ENCODE results near the gene PCSK1.

PCSK1 gene

GRCh38 chr5:96433066-96433447 is at the start of gene PCSK1:
Gene PCSK1 (minus strand): TSS chr5:96433248. CDS start chr5:96433042, 206 bp downstream.
- DNase-seq (ENCODE audit: low read depth) = no peak

- DNase-seq (ENCODE audit: low read depth) = no peak
These were observed 48.8 kb upstream of the PCSK1 start for GRCh38 chr5:96481867-96482266.

- no peak for DNase-seq (ENCODE audit: low read depth)
These were observed 48.1 kb upstream of the PCSK1 start for GRCh38 chr5:96481009-96481786.

GRCh38 chr5:96478983-96479382 is 45.9 kb upstream of the PCSK1 start:
- DNase-seq (ENCODE audit: low read depth) = no peak

- DNase-seq (ENCODE audit: low read depth) = no peak
These were observed 43.6 kb upstream of the PCSK1 start for GRCh38 chr5:96476654-96477053.

- no peak for DNase-seq (ENCODE audit: low read depth)
These were observed 41.0 kb upstream of the PCSK1 start for GRCh38 chr5:96474073-96474472.

GRCh38 chr5:96473155-96473554 is 40.1 kb upstream of the PCSK1 start:
- DNase-seq (ENCODE audit: low read depth) = no peak

- no peak for DNase-seq (ENCODE audit: low read depth)
These were observed 37.7 kb upstream of the PCSK1 start for GRCh38 chr5:96470785-96471184.

- DNase-seq (ENCODE audit: low read depth) = no peak
These were observed 35.9 kb upstream of the PCSK1 start for GRCh38 chr5:96468956-96469355.

GRCh38 chr5:96463091-96463490 is 30.0 kb upstream of the PCSK1 start:
- DNase-seq (ENCODE audit: low read depth) = no peak

- DNase-seq (ENCODE audit: low read depth) = no peak
These were observed 26.5 kb upstream of the PCSK1 start for GRCh38 chr5:96459313-96460121.

- DNase-seq (ENCODE audit: low read depth) = no peak
These were observed 25.1 kb upstream of the PCSK1 start for GRCh38 chr5:96458176-96458575.

- DNase-seq (ENCODE audit: low read depth) = no peak
These were observed 22.7 kb upstream of the PCSK1 start for GRCh38 chr5:96455789-96456188.

GRCh38 chr5:96453394-96453793 is 20.3 kb upstream of the PCSK1 start:
- DNase-seq (ENCODE audit: low read depth) = no peak

GRCh38 chr5:96447949-96448348 is 14.9 kb upstream of the PCSK1 start:
- no peak for DNase-seq (ENCODE audit: low read depth)

GRCh38 chr5:96440185-96440538 is 7.1 kb upstream of the PCSK1 start:
- no peak for DNase-seq (ENCODE audit: low read depth)

GRCh38 chr5:96439477-96440184 is 6.6 kb upstream of the PCSK1 start:
- DNase-seq (ENCODE audit: low read depth) = no peak

- no peak for DNase-seq (ENCODE audit: low read depth)
These were observed 1.2 kb upstream of the PCSK1 start for GRCh38 chr5:96434201-96434645.

GRCh38 chr5:96432216-96433065 is 607 bp downstream of the PCSK1 start:
- no peak for DNase-seq (ENCODE audit: low read depth)

- DNase-seq (ENCODE audit: low read depth) = no peak
These were observed 1.5 kb downstream of the PCSK1 start for GRCh38 chr5:96431376-96432187.

GRCh38 chr5:96427824-96428223 is 5.2 kb downstream of the PCSK1 start:
- DNase-seq (ENCODE audit: low read depth) = no peak

Data from GM04503 (cell line).